ENCODE data around the gene USP5.

Gene USP5

DNA sequence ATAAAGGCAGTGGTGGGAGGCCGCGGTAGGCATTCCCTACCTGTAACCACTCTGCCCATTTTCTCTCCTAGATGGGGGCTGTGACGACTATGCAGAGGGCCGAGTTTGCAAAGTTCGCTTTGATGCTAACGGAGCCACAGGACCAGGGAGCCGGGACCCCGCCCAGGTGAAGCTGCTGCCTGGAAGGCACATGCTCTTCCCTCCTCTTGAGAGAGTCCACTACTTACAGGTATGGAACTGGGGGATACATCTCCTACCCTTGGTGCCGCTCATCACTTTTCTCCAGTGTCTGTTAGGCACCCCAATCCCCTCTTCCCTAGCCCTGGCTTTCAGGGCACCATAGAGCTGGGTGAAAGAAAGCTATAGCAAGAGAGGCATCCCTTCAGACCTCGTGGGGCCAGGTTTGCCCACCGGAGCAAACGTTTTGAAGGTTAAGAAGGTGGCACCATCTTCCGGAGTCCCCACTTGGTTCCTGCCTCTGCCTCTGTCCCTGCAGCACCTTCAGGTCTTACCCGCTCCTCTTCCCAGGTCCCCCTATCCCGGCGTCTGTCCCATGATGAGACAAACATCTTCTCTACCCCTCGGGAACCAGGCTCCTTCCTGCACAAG lies 25.7 kb upstream of the USP5 start:
- TF ChIP-seq EP300 (IDR thresholded peaks at IDR 0.05; ENCODE audit: borderline replicate concordance) (no peak), TCF12 (IDR thresholded peaks at IDR 0.05; ENCODE audit: low read depth) (no peak), CREB1 (IDR thresholded peaks at IDR 0.05; ENCODE audit: low read depth) (no peak), TAF1 (IDR thresholded peaks at IDR 0.05; ENCODE audit: low read depth) (no peak), NFIC (IDR thresholded peaks at IDR 0.05) (no peak), ZBTB7A (IDR thresholded peaks at IDR 0.05; ENCODE audit: low read depth) (no peak), RAD21 (IDR thresholded peaks at IDR 0.05; ENCODE audit: low read depth) (no peak), FOXM1 (IDR thresholded peaks at IDR 0.05; ENCODE audit: borderline replicate concordance, low read depth) (no peak)

DNA sequence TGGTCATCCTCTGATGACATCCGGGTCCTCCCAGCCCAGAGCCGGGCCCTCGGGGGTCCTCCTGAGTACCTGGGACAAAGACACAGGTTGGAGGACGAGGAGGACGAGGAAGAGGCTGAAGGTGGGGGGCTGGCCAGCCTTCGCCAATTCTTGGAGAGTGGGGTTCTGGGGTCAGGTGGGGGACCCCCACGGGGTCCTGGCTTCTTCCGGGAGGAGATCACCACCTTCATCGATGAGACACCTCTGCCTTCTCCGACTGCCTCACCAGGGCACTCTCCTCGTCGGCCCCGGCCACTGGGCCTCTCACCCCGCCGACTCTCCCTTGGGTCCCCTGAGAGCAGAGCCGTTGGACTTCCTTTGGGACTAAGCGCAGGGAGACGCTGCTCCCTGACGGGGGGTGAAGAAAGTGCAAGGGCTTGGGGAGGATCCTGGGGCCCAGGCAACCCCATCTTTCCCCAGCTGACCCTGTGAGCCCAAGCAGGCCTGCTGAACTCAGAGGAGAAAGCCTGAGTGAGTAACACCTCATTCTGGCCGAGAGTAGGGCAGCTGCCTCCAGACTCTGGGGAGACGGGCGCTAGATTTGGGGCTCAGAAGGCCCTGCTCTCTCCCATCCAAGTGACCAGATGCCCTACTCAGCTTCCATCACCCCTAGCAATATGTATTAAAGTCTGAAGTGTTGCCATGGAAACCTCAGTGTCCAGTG lies 25.1 kb upstream of the USP5 start:
- TF ChIP-seq TAF1 (IDR thresholded peaks at IDR 0.05; ENCODE audit: low read depth), result no peak
- no peak for TF ChIP-seq ZBTB7A (IDR thresholded peaks at IDR 0.05; ENCODE audit: low read depth)
- no peak for TF ChIP-seq TCF12 (IDR thresholded peaks at IDR 0.05; ENCODE audit: low read depth)
- TF ChIP-seq MAX (IDR thresholded peaks at IDR 0.05), result no peak
- TF ChIP-seq EGR1 (IDR thresholded peaks at IDR 0.05), result no peak
- no peak for TF ChIP-seq RAD21 (IDR thresholded peaks at IDR 0.05; ENCODE audit: low read depth)

- no peak for TF ChIP-seq RAD21 (IDR thresholded peaks at IDR 0.05; ENCODE audit: low read depth)
- no peak for TF ChIP-seq NFIC (IDR thresholded peaks at IDR 0.05)
- TF ChIP-seq EGR1 (IDR thresholded peaks at IDR 0.05), result 0 out of 2 replicates have a peak, but pooled peaks have one; percentile 47
- TF ChIP-seq TEAD4 (IDR thresholded peaks at IDR 0.05), result no peak
- no peak for TF ChIP-seq TCF12 (IDR thresholded peaks at IDR 0.05; ENCODE audit: low read depth)
- TF ChIP-seq FOXM1 (IDR thresholded peaks at IDR 0.05; ENCODE audit: borderline replicate concordance, low read depth), result no peak
- TF ChIP-seq CEBPB (IDR thresholded peaks at IDR 0.05), result no peak
- TF ChIP-seq ZBTB7A (IDR thresholded peaks at IDR 0.05; ENCODE audit: low read depth), result 0 out of 2 replicates have a peak, but pooled peaks have one; percentile 11
- no peak for TF ChIP-seq YY1 (IDR thresholded peaks at IDR 0.05; ENCODE audit: low read depth)
- TF ChIP-seq MAX (IDR thresholded peaks at IDR 0.05), result 0 out of 2 replicates have a peak, but pooled peaks have one; percentile 39
- no peak; the same call in 1 of the 2 replicates for TF ChIP-seq TAF1 (IDR thresholded peaks at IDR 0.05; ENCODE audit: low read depth)
- TF ChIP-seq CREB1 (IDR thresholded peaks at IDR 0.05; ENCODE audit: low read depth), result no peak
- peak; percentile 83 for TF ChIP-seq USF1 (IDR thresholded peaks at IDR 0.05)
Measured at GRCh38 chr12:6827437-6827911, 24.5 kb upstream of the USP5 start.

DNA sequence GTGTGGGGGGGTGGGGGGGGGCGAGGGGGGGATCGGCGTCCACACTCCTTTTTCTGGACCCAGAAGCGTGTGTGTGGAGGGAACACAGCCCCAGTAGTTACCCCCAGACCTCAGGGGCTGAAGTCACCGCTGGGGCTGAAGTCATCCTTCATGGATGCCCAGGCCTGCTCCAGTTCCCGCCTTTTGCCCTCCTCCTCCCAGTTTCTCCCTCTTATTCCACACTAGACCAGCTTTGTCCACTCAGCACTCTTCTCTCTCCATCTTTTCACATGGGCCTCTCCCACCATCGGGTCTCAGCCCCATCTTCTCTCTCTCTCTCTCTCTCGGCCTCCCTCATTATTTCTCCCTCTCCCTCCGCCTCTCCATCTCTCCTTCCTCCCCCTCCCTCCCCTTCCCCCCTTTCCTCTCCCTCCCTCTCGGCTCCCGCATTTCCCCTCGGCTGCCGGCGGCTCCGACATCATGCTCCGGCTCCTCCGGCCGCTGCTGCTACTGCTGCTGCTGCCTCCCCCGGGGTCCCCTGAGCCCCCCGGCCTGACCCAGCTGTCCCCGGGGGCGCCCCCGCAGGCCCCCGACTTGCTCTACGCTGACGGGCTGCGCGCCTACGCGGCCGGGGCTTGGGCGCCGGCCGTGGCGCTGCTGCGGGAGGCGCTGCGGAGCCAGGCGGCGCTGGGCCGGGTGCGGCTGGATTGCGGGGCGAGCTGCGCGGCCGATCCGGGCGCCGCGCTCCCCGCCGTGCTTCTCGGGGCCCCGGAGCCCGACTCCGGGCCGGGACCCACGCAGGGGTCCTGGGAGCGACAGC lies 23.8 kb upstream of the USP5 start, which contains the start of gene P3H3:
Gene P3H3, plus strand, starts transcription at position 426 of the 799 bp plus-strand sequence. Its CDS starts 34 bp downstream, at position 460.
- TF ChIP-seq, protein P1, sequence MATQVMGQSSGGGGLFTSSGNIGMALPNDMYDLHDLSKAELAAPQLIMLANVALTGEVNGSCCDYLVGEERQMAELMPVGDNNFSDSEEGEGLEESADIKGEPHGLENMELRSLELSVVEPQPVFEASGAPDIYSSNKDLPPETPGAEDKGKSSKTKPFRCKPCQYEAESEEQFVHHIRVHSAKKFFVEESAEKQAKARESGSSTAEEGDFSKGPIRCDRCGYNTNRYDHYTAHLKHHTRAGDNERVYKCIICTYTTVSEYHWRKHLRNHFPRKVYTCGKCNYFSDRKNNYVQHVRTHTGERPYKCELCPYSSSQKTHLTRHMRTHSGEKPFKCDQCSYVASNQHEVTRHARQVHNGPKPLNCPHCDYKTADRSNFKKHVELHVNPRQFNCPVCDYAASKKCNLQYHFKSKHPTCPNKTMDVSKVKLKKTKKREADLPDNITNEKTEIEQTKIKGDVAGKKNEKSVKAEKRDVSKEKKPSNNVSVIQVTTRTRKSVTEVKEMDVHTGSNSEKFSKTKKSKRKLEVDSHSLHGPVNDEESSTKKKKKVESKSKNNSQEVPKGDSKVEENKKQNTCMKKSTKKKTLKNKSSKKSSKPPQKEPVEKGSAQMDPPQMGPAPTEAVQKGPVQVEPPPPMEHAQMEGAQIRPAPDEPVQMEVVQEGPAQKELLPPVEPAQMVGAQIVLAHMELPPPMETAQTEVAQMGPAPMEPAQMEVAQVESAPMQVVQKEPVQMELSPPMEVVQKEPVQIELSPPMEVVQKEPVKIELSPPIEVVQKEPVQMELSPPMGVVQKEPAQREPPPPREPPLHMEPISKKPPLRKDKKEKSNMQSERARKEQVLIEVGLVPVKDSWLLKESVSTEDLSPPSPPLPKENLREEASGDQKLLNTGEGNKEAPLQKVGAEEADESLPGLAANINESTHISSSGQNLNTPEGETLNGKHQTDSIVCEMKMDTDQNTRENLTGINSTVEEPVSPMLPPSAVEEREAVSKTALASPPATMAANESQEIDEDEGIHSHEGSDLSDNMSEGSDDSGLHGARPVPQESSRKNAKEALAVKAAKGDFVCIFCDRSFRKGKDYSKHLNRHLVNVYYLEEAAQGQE (IDR thresholded peaks at IDR 0.05; ENCODE audit: low read depth), result no peak
- TF ChIP-seq TCF12 (IDR thresholded peaks at IDR 0.05; ENCODE audit: low read depth), result no peak
- TF ChIP-seq EGR1 (IDR thresholded peaks at IDR 0.05), result no peak; the same call in 1 of the 2 replicates
- 0 out of 2 replicates have a peak, but pooled peaks have one; percentile 20 for TF ChIP-seq MAX (IDR thresholded peaks at IDR 0.05)
- peak; percentile 11; the same call in 1 of the 2 replicates for TF ChIP-seq ZBTB7A (IDR thresholded peaks at IDR 0.05; ENCODE audit: low read depth)

GRCh38 chr12:6828781-6829535 lies 23.0 kb upstream of the USP5 start:
- peak; percentile 64 for TF ChIP-seq MAX (IDR thresholded peaks at IDR 0.05)
- TF ChIP-seq EGR1 (IDR thresholded peaks at IDR 0.05), result peak; percentile 95
- peak; percentile 60 for TF ChIP-seq ZBTB7A (IDR thresholded peaks at IDR 0.05; ENCODE audit: low read depth)
- no peak for TF ChIP-seq USF1 (IDR thresholded peaks at IDR 0.05)

All from Ishikawa (cell line).